Measurements from ENCODE around the gene TNFAIP1.

TNFAIP1 gene

DNA sequence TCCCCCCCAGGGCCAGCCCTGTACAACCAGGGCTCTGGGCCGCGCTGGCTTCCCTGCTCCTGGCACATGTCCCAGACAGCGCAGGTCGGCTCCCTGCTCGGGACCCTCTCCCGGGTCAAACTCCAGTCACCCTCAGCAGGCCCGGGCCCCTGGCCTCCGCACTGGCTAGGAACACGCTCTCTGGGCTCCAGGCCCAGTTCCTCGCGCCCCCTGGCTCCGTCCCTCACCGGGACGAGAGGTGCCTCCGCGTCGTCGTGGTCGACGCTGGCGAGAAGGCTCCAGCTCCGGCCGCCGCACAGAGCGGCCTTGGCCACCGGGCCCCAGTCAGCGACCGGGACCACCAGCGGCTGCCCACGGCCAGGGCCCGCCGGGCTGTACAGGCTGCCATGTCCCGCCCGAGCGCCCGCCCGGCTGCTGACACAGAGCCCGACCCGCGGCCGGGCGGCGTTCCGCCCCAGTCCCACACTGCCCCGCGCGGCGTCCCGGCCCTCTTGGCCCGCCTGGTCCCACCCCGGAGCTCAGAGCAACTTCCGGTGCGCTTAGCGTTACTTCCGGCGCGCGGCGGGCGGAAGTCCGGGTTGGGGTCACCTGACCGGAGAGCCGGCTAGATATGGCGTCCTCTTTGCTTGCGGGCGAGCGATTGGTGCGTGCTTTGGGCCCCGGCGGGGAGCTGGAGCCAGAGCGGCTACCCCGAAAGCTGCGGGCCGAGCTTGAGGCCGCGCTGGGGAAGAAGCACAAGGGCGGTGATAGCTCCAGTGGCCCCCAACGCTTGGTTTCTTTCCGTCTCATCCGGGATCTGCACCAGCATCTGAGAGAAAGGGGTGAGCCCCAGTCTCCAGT, 21.7 kb downstream of the TNFAIP1 start, which contains the start of gene POLDIP2:
POLDIP2 (minus strand) TSS at position 467 of the 840 bp plus-strand sequence; CDS start at position 388, 79 bp downstream.
- POLR2A ChIA-PET: interaction anchor here (0.6 to 3.8 kb wide), 15 partner anchors 10 to 1942 kb away, joined by 3 to 64 read pairs (median 4); partner anchors contain the start of genes IFT20, SARM1, SLC46A1 and TNFAIP1
- peak; percentile 80 for TF ChIP-seq ELF4 (IDR thresholded peaks at IDR 0.05)
- TF ChIP-seq SUZ12 (IDR thresholded peaks at IDR 0.05): no peak
- TF ChIP-seq ZNF384 (IDR thresholded peaks at IDR 0.05): no peak
- peak; percentile 65 for TF ChIP-seq PKNOX1 (IDR thresholded peaks at IDR 0.05)
- TF ChIP-seq FOXM1 (IDR thresholded peaks at IDR 0.05; ENCODE audit: borderline replicate concordance): no peak
- peak; percentile 34; the same call in 1 of the 2 replicates for TF ChIP-seq CTBP1 (IDR thresholded peaks at IDR 0.05; ENCODE audit: borderline replicate concordance)
- peak; percentile 58 for TF ChIP-seq L3MBTL2 (conservative IDR thresholded peaks at IDR 0.05)
- TF ChIP-seq SP1 (IDR thresholded peaks at IDR 0.05): no peak
- TF ChIP-seq TARDBP (IDR thresholded peaks at IDR 0.05): no peak
- 0 out of 2 replicates have a peak, but pooled peaks have one; percentile 23 for TF ChIP-seq LEF1 (IDR thresholded peaks at IDR 0.05; ENCODE audit: borderline replicate concordance)
- TF ChIP-seq FOXA1 (IDR thresholded peaks at IDR 0.05): no peak
- CTCF ChIA-PET: interaction anchor here (0.6 to 1.0 kb wide), 3 partner anchors 9 to 119 kb away, joined by 3 to 6 read pairs (median 3); no protein-coding TSS in a partner anchor
- peak; percentile 92 for DNase-seq (ENCODE audit: extremely low spot score)

- ChIA-PET POLR2A (interaction anchor here (0.6 to 3.8 kb wide), 14 partner anchors 11 to 317 kb away, joined by 3 to 64 read pairs (median 4); partner anchors contain the start of genes IFT20, SARM1, SLC46A1 and TNFAIP1), CTCF (interaction anchor here (0.6 to 1.0 kb wide), 2 partner anchors 9 to 54 kb away, joined by 3 to 6 read pairs; no protein-coding TSS in a partner anchor)
- no peak for TF ChIP-seq ARNT (IDR thresholded peaks at IDR 0.05)
- no peak for TF ChIP-seq NFRKB (IDR thresholded peaks at IDR 0.05)
- no peak for TF ChIP-seq PKNOX1 (IDR thresholded peaks at IDR 0.05)
- no peak for TF ChIP-seq BHLHE40 (IDR thresholded peaks at IDR 0.05; ENCODE audit: borderline replicate concordance)
- TF ChIP-seq SP1 (IDR thresholded peaks at IDR 0.05): no peak
- no peak for TF ChIP-seq HDGF (IDR thresholded peaks at IDR 0.05; ENCODE audit: borderline replicate concordance)
- no peak for TF ChIP-seq LEF1 (IDR thresholded peaks at IDR 0.05; ENCODE audit: borderline replicate concordance)
- no peak for TF ChIP-seq FOXM1 (IDR thresholded peaks at IDR 0.05; ENCODE audit: borderline replicate concordance)
- TF ChIP-seq CTBP1 (IDR thresholded peaks at IDR 0.05; ENCODE audit: borderline replicate concordance): no peak
- no peak for TF ChIP-seq L3MBTL2 (conservative IDR thresholded peaks at IDR 0.05)
- TF ChIP-seq TARDBP (IDR thresholded peaks at IDR 0.05): no peak
- no peak for TF ChIP-seq FOXK2 (IDR thresholded peaks at IDR 0.05)
- TF ChIP-seq ELF4 (IDR thresholded peaks at IDR 0.05): no peak
- TF ChIP-seq FOXA1 (IDR thresholded peaks at IDR 0.05): no peak
- no peak for TF ChIP-seq SUZ12 (IDR thresholded peaks at IDR 0.05)
- TF ChIP-seq ZNF384 (IDR thresholded peaks at IDR 0.05): no peak
- DNase-seq (ENCODE audit: extremely low spot score): no peak
Observed at GRCh38 chr17:28357901-28358197, 22.3 kb downstream of the TNFAIP1 start.

GRCh38 chr17:28363186-28363585, 27.6 kb downstream of the TNFAIP1 start:
- DNase-seq (ENCODE audit: extremely low spot score): no peak
- TF ChIP-seq TARDBP (IDR thresholded peaks at IDR 0.05) (no peak), FOXM1 (IDR thresholded peaks at IDR 0.05; ENCODE audit: borderline replicate concordance) (no peak), FOXA1 (IDR thresholded peaks at IDR 0.05) (no peak), SP1 (IDR thresholded peaks at IDR 0.05) (no peak), ZNF384 (IDR thresholded peaks at IDR 0.05) (no peak), SUZ12 (IDR thresholded peaks at IDR 0.05) (no peak), ARNT (IDR thresholded peaks at IDR 0.05) (no peak), FOXK2 (IDR thresholded peaks at IDR 0.05) (no peak), BHLHE40 (IDR thresholded peaks at IDR 0.05; ENCODE audit: borderline replicate concordance) (no peak), PKNOX1 (IDR thresholded peaks at IDR 0.05) (no peak), L3MBTL2 (conservative IDR thresholded peaks at IDR 0.05) (no peak), LEF1 (IDR thresholded peaks at IDR 0.05; ENCODE audit: borderline replicate concordance) (no peak), CTBP1 (IDR thresholded peaks at IDR 0.05; ENCODE audit: borderline replicate concordance) (no peak), ELF4 (IDR thresholded peaks at IDR 0.05) (no peak), HDGF (IDR thresholded peaks at IDR 0.05; ENCODE audit: borderline replicate concordance) (no peak)
- ChIA-PET POLR2A (no interaction called here), CTCF (no interaction called here)

DNA sequence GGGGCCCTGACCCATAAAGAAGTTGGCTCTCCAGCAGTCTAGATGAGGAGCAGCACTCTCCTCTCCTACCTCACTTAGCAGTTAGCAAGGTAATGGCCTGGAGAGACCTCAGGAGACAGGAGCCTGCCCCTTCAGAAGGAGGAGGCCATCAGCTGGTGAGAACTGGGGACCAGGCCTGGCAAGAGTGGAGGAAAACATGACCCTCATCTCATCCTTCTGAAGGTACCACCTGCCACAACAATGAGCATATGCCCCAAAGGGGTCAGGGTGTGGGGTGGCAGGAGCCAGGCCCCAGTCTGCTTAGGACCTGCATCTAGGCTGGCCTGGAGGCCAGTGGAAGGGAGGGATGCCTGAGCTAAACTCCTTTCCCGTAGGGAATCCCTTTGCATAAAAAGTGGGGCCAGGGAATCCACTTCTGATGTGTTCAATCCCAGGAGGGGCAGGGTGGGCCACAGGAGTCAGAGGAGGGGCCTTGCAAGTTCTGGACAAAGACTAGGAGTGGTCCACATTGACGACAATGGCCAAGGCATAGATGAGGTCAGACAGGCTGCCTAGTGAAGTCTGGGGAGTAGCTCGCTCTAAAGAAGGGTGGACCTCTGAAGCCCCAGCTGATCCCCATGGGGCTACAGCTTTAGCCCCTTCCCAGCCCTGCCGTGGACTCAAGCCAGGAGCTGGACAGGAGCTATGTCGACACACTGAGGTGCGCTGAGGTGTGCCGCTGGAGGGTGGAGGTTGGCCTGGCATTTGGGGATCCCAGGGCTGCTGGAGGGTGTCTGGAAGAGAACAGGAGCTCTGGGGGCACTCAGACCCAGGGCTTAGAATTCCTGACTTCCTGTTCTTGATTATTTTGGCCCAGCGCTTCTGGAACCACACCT, 28.5 kb downstream of the TNFAIP1 start:
- ChIA-PET CTCF (no interaction called here), POLR2A (interaction anchor here (1.8 kb wide), 1 partner anchor 28 kb away, joined by 8 read pairs; the partner anchor contains the start of genes IFT20 and TNFAIP1)
- no peak for DNase-seq (ENCODE audit: extremely low spot score)
- TF ChIP-seq FOXA1 (IDR thresholded peaks at IDR 0.05) (no peak), LEF1 (IDR thresholded peaks at IDR 0.05; ENCODE audit: borderline replicate concordance) (no peak), PKNOX1 (IDR thresholded peaks at IDR 0.05) (no peak)
